HG02642 (cell line): ENCODE results near the gene ISG15.

Source experiments
- ATAC-seq: cut with Tn5 transposase; IDR thresholded peaks from one replicate; pipeline ENCODE4 v1.9.1; 2021; ENCODE audit warnings: mild to moderate bottlenecking; ENCODE audit not compliant: unreplicated experiment, poor library complexity

Gene ISG15

DNA sequence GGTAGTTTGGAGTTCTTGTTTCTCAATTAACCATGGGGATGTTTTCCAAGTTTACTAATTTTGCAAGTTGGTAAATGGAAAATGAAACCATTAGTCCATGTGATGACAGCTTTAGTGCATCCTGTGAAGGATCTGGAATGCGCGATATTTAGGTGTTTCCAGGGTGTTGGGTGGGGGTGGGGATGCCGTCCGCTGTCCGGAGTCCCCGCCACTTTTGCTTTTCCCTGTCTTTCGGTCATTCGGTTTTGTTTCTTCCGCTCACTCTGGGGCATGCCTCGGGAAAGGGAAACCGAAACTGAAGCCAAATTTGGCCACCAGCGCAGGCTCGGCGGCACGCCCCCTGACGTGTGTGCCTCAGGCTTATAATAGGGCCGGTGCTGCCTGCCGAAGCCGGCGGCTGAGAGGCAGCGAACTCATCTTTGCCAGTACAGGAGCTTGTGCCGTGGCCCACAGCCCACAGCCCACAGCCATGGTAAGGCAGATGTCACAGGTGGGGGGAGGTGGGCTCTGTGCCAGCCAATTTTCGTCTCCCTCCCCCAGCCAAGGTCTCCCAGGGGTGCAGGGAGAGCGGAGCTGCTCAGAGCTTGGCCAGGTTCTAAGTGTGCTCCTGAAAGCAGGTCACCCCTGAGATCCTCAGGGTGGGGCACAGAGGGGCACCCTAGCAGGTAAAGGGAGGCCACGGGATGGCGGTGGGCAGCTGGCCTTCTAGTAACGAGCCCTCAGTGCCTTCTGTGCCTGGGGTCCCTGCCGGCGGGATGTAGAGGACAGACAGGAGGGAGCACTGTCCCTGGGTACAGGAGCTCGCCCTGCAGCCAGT, at the start of gene ISG15:
Gene ISG15 (plus strand): TSS at position 393 of the 817 bp plus-strand sequence. CDS start 77 bp downstream, at position 470.
- peak; percentile 84 for ATAC-seq

DNA sequence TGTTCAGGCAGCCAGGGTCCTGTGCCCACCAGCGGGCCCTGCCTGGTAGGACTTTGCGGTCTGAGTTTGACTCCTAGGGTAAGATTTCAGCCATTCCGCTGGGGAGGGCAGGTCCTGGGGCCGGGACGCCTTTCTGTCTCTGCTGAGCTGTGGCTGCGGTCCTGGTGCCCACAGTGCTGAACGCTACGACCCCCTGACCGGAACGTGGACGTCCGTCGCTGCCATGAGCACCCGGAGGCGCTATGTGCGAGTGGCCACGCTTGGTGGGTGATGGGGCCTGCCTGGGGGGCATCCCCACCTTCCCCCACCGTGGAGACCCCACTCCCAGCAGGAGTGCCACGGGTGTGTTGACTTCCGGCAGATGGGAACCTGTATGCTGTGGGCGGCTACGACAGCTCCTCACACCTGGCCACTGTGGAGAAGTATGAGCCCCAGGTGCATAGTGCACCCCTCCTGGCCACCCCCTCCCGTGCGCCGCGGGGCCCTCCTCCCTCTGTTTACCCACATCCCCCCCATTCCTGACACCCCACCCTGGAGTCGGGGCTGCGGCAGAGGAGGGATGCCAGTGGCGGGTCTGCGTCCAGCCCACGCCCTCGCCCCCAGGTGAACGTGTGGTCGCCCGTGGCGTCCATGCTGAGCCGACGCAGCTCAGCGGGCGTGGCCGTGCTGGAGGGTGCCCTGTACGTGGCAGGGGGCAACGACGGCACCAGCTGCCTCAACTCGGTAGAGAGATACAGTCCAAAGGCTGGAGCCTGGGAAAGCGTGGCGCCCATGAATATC, 49.4 kb upstream of the ISG15 start:
- ATAC-seq, result no peak

DNA sequence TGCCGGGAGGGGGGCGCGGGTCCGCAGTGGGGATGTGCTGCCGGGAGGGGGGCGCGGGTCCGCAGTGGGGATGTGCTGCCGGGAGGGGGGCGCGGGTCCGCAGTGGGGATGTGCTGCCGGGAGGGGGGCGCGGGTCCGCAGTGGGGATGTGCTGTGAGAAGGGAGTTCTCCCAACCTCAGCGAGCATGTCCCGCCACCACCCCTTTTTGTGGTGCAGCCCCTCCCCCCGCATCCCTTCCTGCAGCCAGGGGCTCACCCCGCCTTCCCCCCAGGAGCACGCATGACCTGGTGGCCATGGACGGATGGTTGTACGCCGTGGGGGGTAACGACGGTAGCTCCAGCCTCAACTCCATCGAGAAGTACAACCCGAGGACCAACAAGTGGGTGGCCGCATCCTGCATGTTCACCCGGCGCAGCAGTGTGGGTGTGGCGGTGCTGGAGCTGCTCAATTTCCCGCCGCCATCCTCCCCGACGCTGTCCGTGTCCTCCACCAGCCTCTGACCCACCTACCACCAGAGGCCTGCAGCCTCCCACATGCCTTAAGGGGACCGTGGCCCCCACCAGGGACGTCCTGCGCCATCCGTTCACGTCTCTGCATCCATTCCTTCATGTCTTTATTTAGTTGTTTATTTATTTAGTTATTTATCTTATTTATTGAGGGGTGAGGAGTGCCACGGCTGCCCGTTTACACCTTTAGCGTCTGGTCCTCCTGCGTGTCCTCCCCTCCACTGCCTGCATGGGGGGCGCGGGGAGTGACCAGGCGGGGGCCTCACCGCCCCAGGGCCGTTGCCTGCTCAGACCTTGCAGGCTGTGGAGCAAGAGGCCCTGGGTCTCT, 48.4 kb upstream of the ISG15 start:
- ATAC-seq, result no peak

- no peak for ATAC-seq
Measured at GRCh38 chr1:965526-966134, 47.7 kb upstream of the ISG15 start.

DNA sequence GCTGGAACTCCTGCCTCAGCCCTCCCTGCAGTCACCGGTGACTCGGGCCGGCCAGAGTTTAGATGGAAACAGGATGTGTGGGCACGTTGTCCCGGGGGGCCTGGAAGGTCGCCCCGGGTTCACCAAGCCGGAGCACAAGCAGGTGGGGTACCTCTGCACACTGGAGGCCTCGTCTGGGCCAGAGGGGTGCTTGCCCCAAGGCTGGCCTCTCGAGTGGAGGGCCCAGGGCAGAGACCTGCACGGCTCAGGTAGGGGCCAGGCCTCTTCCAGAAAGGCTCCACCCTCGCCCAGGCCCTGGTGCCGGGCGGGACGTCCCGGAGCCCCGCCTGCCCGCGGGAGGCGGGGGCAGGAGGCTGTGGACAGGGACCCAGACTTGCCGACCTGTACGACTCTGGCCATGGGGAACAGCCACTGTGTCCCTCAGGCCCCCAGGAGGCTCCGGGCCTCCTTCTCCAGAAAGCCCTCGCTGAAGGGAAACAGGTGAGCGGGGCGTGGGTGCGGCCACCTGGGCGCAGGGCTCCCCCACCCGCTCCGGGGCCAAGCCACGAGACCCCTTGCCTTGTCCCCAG, 47.1 kb upstream of the ISG15 start, which contains the start of gene PLEKHN1:
Gene PLEKHN1 (plus strand): TSS at position 348 of the 569 bp plus-strand sequence. CDS start 50 bp downstream, at position 398.
- ATAC-seq, result peak; percentile 21

DNA sequence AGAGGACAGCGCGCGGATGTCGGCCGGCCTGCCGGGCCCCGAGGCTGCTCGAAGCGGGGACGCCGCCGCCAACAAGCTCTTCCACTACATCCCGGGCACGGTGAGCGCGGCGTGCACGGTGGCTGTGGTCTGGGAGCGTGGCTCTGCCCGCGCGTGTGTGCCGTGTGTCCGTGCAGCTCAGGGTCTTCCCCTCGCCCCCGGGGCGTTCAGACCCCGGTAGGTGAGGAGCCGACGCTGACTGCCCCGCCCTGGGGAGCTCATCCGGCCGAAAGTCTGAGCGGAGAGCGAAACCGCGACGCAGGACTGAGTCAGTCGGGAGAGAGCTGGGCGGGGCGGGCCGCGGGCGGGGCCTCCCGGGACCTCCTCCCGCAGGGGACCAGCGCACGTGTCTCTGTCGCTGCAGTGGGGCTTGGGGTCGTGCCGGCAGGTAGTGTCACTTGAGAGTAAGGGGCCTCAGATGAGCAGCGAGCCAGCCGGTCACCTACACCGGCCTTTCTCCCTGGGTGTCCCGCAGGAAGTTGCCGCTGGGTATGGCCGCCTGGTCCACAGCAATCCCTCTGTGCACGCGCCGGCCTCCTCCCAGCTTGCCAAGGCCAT, 46.5 kb upstream of the ISG15 start:
- peak; percentile 56 for ATAC-seq

- ATAC-seq, result no peak
Measured at GRCh38 chr1:967466-968343, 45.6 kb upstream of the ISG15 start.

- ATAC-seq, result no peak
Measured at GRCh38 chr1:969260-969855, 43.9 kb upstream of the ISG15 start.

- ATAC-seq, result no peak
Measured at GRCh38 chr1:970242-970972, 42.9 kb upstream of the ISG15 start.

GRCh38 chr1:970973-971730, 42.1 kb upstream of the ISG15 start:
- no peak for ATAC-seq

- ATAC-seq, result no peak
Measured at GRCh38 chr1:971751-972506, 41.4 kb upstream of the ISG15 start.

GRCh38 chr1:972726-973458, 40.4 kb upstream of the ISG15 start:
- no peak for ATAC-seq

GRCh38 chr1:973459-974292, 39.6 kb upstream of the ISG15 start:
- ATAC-seq, result no peak

DNA sequence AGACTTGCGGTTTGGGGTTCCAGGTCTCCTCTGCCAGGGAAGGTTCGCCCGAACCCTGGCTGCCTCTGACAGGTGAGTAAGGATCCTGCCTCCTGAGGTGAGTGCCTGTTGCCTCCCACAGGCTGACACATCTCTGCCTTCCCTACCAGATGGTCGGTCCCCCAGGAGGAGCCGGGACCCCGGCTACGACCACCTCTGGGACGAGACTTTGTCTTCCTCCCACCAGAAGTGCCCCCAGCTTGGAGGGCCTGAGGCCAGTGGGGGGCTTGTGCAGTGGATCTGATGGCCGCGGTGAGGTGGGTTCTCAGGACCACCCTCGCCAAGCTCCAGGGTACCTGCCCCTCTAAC, 39.0 kb upstream of the ISG15 start:
- no peak for ATAC-seq
